Nucleus accumbens (tissue), 56 donors: ENCODE results near the gene ZNF525.
"Not testable (repeated sequence)": the region's sequence is repeated elsewhere in the genome, so short reads cannot be mapped to it uniquely, and the experiment has no call there.

Experiments used
- DNase-seq, 56 donors: peaks; one replicate each; lab custom pipeline; 2025; lab: John Stamatoyannopoulos, UW

Gene ZNF525

DNA sequence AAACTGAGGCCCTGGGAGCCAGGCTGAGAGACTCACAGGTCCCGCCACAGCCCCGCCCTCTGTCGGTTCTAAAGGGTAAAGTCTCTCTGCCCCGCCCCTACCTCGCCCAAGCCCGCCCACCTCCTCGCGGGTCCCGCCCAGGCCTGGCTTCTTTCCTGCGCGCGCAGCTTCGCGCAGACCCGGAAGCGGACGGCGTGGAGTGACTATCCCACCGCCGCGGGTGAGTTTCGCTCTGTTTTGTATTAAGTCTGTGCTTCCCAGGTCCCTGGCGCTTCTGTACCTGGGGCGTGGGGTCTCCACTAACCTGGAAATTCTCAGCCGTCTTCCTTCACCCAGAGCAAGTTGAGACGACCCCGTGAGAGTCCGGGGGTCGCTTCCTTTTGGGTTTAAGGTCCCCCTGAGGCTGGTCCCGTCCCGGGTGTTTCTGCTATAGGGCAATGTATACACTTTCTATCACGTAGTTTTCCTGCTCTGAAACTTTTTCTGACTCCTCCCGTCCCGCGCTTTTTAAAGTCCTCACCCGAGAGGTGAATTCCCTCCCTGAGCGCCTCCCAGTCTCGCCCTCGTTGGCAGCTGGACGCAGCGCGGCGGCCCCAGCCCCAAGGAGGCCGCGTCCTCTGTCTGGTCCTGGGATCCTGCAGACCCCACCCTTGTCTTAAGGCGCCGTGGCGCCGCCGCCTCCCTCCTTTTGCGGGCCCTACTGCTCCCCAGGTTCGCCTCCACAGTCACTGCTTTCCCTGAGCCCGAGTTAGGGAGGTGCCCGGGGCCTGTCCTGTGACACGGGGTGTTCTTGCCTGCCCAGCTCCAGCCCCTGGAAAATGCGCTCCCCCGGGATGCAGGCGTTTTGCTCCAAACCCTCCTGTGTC, 29.7 kb downstream of the ZNF525 start, which contains the start of gene ZNF765:
Gene ZNF765 (plus strand): TSS at position 176 of the 866 bp plus-strand sequence. CDS start 2,867 bp downstream, outside the sequence.
- peak in 55 of 56 donors; percentile 48 to 96 (median 87) for DNase-seq

DNA sequence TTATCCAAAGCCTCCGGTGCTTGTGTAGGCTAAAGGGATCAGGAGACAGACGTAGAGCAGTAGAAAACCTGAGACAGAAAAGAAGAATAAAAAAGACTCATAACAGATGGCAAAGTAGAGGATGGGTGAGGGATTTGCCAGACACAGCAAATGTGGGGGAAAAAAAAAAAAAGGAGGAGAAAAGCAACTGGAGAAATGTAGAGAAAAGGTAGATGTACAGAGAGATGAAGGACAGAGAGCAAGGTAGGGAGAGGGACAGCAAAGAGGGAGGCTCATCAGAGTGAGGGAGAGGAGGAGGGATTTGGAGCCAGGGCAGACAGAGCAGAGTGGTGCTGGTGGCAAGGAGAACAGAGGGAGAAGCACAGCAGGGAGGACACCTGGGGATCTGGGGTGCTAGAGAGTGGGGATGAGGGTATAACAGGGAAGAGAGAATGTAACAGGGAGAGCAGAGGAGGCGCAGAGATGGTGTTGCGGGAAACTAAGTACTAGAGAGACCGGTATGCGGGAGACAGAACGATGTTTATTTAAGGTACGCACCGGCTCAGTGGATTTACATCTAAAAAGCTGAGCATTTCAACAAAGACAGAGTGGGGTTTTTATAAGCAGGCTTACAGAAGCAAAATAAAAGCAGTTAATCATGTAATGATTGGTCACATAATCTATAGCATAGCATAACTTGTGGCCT, 30.5 kb downstream of the ZNF525 start:
- DNase-seq: not testable (repeated sequence)

DNA sequence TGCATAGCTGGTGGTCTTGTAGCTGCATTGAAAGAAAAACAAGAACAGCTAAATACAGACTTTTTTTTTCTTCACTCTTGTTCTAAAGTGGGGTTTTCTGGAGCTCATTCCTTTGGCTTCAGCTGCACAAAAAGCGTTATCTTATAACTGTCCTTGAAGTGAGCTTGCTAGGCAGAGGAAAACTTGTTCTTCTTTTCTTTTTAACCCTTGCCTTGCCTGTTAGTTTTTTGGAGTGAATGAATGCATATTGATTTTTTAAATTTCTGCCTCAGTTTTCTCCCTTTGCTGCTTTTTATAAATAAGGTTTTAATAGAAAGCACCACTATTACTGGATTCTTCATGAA, 31.0 kb downstream of the ZNF525 start:
- no peak for DNase-seq

DNA sequence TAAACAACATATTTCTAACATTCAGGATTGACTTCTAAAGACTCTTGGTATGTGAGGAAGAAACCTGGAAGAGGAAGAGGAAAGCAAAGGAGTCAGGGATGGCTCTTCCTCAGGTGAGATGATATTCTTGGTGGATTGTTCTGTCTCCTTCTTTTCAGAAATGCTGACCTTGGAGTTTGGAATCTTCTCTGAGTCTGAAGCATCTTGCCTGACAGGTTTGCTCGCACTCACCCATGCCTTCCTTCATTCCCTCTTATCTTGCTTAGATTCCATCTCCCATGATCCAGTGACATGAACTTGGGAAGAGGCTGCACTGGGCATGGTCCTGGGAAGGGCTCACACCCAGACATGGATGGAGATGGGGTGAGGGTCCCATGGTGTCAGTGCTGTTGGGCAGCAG, 32.4 kb downstream of the ZNF525 start:
- not testable (repeated sequence) for DNase-seq

DNA sequence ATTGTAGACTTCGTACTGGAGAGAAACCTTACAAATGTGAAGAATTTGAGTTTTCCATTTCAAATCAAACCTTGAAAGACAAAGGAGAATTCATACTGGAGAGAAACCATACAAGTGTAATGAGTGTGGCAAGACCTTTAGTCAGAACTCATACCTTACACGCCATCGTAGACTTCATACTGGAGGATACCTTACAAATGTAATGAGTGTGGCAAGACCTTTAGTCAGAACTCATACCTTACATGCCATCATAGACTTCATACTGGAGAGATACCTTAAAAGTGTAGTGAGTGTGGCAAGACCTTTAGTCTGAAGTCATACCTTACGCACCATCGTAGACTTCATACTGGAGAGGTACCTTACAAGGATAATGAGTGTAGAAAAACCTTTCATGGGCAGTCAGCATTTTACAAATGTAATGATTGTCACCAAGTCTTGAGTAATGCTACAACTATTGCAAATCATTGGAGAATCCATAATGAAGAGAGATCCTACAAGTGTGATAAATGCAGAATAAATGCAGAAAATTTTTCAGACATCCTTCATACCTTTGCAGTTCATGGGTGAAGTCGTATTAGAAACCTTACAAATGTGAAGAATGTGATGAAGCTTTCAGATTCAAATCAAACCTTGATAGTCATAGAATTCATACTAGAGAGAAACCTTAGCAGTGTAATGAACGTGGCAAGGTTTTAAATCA, 44.1 kb downstream of the ZNF525 start:
- DNase-seq: no peak

DNA sequence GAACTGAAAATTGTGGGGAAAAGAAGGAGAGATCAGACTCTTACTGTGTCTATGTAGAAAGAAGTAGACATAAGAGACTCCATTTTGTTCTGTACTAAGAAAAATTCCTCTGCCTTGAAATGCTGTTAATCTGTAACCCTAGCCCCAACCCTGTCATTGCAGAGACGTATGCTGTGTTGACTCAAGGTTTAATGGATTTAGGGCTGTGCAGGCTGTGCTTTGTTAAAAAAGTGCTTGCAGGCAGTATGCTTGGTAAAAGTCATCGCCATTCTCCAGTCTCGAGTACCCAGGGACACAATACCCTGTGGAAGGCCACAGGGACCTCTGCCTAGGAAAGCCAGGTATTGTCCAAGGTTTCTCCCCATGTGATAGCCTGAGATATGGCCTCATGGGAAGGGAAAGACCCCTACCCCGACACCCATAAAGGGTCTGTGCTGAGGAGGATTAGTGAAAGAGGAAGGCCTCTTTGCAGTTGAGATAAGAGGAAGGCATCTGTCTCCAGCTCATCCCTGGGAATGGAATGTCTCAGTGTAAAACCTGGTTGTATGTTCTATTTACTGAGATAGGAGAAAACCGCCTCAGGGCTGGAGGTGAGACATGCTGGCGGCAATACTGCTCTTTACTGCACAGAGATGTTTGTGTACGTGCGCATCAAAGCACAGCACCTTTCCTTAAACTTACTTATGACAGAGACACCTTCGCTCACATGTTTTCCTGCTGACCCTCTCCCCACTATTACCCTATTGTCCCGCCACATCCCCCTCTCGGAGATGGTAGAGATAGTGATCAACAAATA, 55.2 kb downstream of the ZNF525 start:
- not testable (repeated sequence) for DNase-seq

DNA sequence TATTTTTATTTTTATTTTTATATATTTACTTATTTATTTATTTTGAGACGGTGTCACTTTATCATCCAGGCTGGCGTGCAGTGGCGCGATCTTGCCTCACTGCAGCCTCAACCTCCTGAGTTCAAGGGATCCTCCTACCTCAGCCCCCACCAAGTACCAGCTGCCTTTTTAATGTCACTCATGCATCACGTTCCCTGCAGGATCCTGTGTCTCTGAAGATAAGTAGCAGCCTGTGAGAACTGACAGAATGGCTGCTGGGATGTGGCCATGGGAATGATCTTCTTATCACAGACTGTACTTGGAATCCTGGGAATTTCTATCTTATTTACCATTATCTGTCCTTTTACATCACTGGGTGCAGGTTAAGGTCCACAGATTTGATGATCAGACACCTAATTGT, 57.0 kb downstream of the ZNF525 start:
- peak in 3 of 56 donors; percentile 0 to 4 (median 1) for DNase-seq

DNA sequence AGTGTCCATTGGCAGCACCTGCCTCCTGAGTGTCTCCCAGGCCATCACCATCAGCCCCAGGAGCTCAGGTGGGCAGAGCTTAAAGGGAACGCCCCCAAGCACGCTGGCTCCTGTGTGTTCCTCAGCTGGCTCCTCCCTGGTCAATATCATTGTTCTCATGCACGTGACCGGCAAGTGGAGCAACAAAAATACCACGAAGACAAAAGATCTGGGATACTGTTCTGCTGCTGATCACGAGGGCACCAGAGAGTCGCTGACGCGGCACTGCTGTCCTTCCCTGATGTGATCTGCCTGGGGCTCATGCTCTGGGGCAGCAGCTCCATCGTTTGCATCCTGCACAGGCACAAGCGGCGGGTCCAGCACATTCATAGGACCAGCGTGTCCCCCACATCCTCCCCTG, 57.6 kb downstream of the ZNF525 start:
- peak in 9 of 56 donors; percentile 0 to 8 (median 4) for DNase-seq

DNA sequence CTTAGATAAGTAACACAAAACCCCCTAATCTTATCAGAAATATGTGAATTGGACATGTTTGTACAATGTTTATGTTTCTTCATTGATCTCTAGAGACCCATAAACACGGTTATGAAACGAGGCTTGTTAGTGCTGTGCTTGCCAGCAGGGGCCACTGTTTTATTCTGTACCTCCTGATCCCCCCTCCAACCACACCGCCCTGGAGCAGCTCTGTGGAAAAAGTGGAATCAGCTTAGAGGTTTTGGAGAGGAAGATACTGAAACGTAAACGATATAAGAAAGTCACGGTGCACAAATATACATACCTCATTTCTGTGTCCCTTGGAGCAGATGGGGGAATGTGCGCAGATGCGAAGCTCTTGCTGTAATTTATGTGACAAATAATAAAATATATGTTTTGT, 58.2 kb downstream of the ZNF525 start:
- DNase-seq: peak in 12 of 56 donors; percentile 0 to 19 (median 7)

DNA sequence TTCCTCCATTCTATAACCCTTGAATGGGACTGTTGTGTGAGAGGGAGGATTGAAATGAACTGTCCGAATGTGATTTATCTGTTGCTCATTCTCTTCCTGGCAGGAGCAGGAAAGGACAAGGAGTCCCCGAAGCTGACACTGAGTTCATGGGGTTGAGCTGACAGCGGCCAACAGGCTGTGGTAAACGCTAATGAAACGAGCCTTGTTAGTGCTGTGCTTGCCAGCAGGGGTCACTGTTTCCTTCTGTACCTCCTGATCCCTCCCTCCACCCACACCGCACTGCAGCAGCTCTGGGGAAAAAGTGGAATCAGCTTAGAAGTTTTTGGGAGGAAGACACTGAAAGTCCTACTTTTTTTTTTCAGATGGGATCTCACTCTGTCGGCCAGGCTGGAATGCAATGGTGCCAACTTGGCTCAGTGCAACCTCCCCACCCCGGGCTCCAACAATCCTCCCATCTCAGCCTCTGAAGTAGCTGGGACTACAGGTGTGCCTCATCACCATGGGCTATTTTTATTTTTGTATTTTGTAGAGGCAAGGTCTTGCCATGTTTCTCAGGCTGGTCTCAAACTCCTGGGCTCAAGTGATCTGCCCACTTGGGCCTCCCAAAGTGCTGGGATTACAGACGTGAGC, 59.6 kb downstream of the ZNF525 start:
- peak in 50 of 56 donors; percentile 1 to 88 (median 49) for DNase-seq

DNA sequence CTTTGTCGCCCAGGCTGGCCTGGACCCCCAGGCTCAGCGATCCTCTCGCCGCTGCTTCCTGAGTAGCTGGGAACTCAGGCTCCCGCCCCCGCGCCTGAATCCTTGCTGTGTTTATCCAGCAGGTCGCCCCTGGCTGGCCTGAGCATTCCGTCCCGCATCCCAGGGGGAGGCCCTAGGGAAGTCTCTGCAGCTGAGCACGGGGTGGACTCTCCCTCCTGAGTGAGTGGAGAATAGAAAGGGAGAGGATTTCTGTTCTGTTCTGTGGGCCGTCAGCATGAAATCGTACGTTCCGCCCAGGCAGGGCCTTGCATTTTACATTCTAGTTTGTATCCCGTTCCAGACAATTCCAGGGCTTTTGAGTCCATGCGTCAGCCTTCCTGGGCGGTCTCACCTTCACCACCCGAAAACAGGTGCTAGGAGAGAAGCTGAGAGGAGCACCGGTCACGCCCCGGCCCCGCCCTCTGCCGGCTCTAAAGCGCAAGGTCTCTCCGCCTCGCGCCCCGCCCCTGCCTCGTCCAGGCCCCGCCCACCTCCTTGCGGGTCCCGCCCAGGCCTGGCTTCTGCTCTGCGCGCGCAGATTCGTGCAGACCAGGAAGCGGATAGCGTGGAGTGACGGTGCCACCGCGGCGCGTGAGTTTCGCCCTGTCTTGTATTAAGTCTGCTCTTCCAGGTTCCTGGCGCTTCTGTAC, 66.0 kb downstream of the ZNF525 start, which contains the start of gene ZNF761:
Gene ZNF761 (plus strand): TSS at position 586 of the 689 bp plus-strand sequence. CDS start 15,285 bp downstream, outside the sequence.
- DNase-seq: peak in 55 of 56 donors; percentile 44 to 97 (median 90)

DNA sequence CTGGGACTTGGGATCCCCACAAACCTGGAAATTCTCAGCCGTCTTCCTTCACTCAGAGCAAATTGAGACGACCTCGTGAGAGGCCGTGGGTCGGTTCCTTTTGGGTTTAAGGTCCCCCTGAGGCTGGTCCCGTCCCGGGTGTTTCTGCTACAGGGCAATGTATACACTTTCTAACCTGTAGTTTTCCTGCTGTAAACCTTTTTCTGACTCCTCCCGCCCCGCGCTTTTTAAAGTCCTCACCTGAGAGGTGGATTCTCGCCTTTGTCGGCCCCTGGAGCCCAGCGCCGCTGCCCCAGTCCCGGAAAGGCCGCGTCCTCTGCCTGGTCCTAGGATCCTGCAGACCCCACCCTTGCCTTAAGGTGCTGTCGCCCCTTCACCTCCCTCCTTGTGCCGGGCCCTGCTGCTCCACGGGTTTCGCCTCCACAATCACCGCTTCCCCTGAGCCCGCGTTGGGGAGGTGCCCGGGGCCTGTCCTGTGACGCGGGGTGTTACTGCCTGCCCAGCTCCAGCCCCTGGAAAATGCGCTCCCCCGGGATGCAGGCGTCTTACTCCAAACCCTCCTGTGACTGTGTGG, 66.7 kb downstream of the ZNF525 start:
- DNase-seq: peak in 15 of 56 donors; percentile 14 to 40 (median 27)
